Measurements from ENCODE around the gene ASB8.

GRCh38 chr12:48185181-48185919, 28.0 kb upstream of the ASB8 start:
- no peak for TF ChIP-seq REST (IDR thresholded peaks at IDR 0.05; ENCODE audit: insufficient read depth in 1 of 2, low read depth in 2 of 2, low read length in 1 of 2)
- no peak for TF ChIP-seq TCF7L2 (IDR thresholded peaks at IDR 0.05; ENCODE audit: low read depth, low read length)
- TF ChIP-seq CTCF (IDR thresholded peaks at IDR 0.05), result no peak
- no peak for TF ChIP-seq POLR2AphosphoS5 (IDR thresholded peaks at IDR 0.05; ENCODE audit: low read depth, low read length)
